Measurements from ENCODE around the gene PLXNA4.

DNA sequence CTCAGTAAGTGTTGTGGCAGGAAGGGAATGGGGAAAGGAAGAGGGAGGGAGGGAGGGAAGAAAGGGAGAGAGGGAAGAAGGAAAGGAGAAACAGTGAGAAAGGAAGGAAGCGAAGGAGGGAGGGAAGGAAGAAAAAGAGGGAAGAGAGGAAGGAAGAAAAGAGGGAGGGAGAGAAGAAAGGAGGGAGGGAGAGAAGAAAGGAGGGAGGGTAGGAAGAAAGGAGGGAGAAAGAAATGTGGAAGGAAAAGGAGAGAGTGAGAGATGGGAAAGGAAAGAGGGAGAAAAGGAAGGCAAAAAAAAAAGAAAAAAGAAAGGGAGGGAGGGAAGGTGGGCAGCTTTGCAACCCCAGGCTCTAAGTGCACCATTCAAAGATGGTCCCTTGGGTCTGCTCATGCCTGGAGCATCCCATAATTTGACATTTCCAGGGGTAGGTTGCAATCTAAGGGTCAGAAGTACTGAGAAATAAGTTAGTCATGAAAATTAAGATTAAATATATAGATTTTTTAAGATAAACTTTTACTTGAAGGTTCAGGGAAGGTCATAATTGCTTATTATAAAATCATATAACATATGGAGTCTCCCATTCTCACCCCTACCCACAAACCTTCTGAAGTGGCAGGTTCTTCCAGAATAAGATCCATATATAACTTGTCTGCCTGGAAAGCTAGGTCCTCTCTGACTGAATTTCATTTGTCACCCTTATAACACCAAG lies 249.2 kb downstream of the PLXNA4 start:
- TF ChIP-seq, protein P1, sequence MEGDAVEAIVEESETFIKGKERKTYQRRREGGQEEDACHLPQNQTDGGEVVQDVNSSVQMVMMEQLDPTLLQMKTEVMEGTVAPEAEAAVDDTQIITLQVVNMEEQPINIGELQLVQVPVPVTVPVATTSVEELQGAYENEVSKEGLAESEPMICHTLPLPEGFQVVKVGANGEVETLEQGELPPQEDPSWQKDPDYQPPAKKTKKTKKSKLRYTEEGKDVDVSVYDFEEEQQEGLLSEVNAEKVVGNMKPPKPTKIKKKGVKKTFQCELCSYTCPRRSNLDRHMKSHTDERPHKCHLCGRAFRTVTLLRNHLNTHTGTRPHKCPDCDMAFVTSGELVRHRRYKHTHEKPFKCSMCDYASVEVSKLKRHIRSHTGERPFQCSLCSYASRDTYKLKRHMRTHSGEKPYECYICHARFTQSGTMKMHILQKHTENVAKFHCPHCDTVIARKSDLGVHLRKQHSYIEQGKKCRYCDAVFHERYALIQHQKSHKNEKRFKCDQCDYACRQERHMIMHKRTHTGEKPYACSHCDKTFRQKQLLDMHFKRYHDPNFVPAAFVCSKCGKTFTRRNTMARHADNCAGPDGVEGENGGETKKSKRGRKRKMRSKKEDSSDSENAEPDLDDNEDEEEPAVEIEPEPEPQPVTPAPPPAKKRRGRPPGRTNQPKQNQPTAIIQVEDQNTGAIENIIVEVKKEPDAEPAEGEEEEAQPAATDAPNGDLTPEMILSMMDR (IDR thresholded peaks at IDR 0.05): no peak
- TF ChIP-seq POLR2A (IDR thresholded peaks at IDR 0.05): no peak

All from body of pancreas (tissue), 4 donors.